GM19324 (cell line): ENCODE measurements around the gene CCDC120.

Experiments used
- ATAC-seq: cut with Tn5 transposase; IDR thresholded peaks from one replicate; pipeline ENCODE4 v1.9.1; 2021; ENCODE audit warnings: mild to moderate bottlenecking, moderate library complexity; ENCODE audit not compliant: unreplicated experiment, low FRiP score

CCDC120 gene

GRCh38 chrX:49061916-49062315 lies 3.1 kb downstream of the CCDC120 start:
- ATAC-seq: no peak

GRCh38 chrX:49063715-49064114 lies 4.9 kb downstream of the CCDC120 start:
- ATAC-seq: no peak

GRCh38 chrX:49064303-49064702 lies 5.5 kb downstream of the CCDC120 start:
- ATAC-seq: no peak

GRCh38 chrX:49064735-49065134 lies 5.9 kb downstream of the CCDC120 start:
- no peak for ATAC-seq

- no peak for ATAC-seq
Observed at GRCh38 chrX:49066278-49066677, 7.5 kb downstream of the CCDC120 start.

- no peak for ATAC-seq
Observed at GRCh38 chrX:49066690-49067089, 7.9 kb downstream of the CCDC120 start.

- ATAC-seq: no peak
Observed at GRCh38 chrX:49067285-49068120, 8.7 kb downstream of the CCDC120 start.

GRCh38 chrX:49069038-49069437 lies 10.2 kb downstream of the CCDC120 start:
- ATAC-seq: no peak

GRCh38 chrX:49070988-49071387 lies 12.2 kb downstream of the CCDC120 start:
- no peak for ATAC-seq

GRCh38 chrX:49071877-49072711 lies 13.3 kb downstream of the CCDC120 start:
- no peak for ATAC-seq

- ATAC-seq: no peak
Observed at GRCh38 chrX:49072712-49073095, 13.9 kb downstream of the CCDC120 start.

- peak; percentile 74 for ATAC-seq
Observed at GRCh38 chrX:49073601-49074575, 15.1 kb downstream of the CCDC120 start, which contains the start of gene PRAF2. PRAF2 (minus strand) TSS chrX:49074002; CDS start chrX:49073987, 15 bp downstream.

- ATAC-seq: no peak
Observed at GRCh38 chrX:49075347-49075746, 16.5 kb downstream of the CCDC120 start.

GRCh38 chrX:49077941-49078340 lies 19.1 kb downstream of the CCDC120 start:
- no peak for ATAC-seq

- peak; percentile 49 for ATAC-seq
Observed at GRCh38 chrX:49079489-49080428, 21.0 kb downstream of the CCDC120 start, which contains the start of gene WDR45. WDR45 (minus strand) TSS chrX:49079887; CDS start chrX:49078095, 1,792 bp downstream.

GRCh38 chrX:49082271-49082871 lies 23.6 kb downstream of the CCDC120 start:
- no peak for ATAC-seq

- no peak for ATAC-seq
Observed at GRCh38 chrX:49089553-49089952, 30.8 kb downstream of the CCDC120 start.

- ATAC-seq: no peak
Observed at GRCh38 chrX:49096419-49096818, 37.6 kb downstream of the CCDC120 start.
